Measurements from ENCODE around the gene MDN1.
"Not testable (repeated sequence)": the region's sequence is repeated elsewhere in the genome, so short reads cannot be mapped to it uniquely, and the experiment has no call there.

The MDN1 gene

GRCh38 chr6:89769572-89769971 is 50.0 kb downstream of the MDN1 start:
- DNase-seq (ENCODE audit: low spot score), result no peak

GRCh38 chr6:89768324-89768723 is 51.3 kb downstream of the MDN1 start:
- no peak for DNase-seq (ENCODE audit: low spot score)

- no peak for DNase-seq (ENCODE audit: low spot score)
These were observed 56.0 kb downstream of the MDN1 start for GRCh38 chr6:89763550-89763949.

GRCh38 chr6:89758830-89759229 is 60.8 kb downstream of the MDN1 start:
- DNase-seq (ENCODE audit: low spot score), result no peak

- no peak for DNase-seq (ENCODE audit: low spot score)
These were observed 69.3 kb downstream of the MDN1 start for GRCh38 chr6:89750338-89750737.

GRCh38 chr6:89749918-89750317 is 69.7 kb downstream of the MDN1 start:
- DNase-seq (ENCODE audit: low spot score), result no peak

GRCh38 chr6:89745716-89746115 is 73.9 kb downstream of the MDN1 start:
- no peak for DNase-seq (ENCODE audit: low spot score)

- DNase-seq (ENCODE audit: low spot score), result no peak
These were observed 74.5 kb downstream of the MDN1 start for GRCh38 chr6:89745096-89745495.

GRCh38 chr6:89736893-89737292 is 82.7 kb downstream of the MDN1 start:
- DNase-seq (ENCODE audit: low spot score), result no peak

- DNase-seq (ENCODE audit: low spot score), result no peak
These were observed 85.1 kb downstream of the MDN1 start for GRCh38 chr6:89734526-89734925.

GRCh38 chr6:89731924-89732567 is 87.5 kb downstream of the MDN1 start:
- DNase-seq (ENCODE audit: low spot score), result no peak

- not testable (repeated sequence) for DNase-seq (ENCODE audit: low spot score)
These were observed 88.3 kb downstream of the MDN1 start for GRCh38 chr6:89731262-89731661.

- no peak for DNase-seq (ENCODE audit: low spot score)
These were observed 89.8 kb downstream of the MDN1 start for GRCh38 chr6:89729818-89730217.

GRCh38 chr6:89727501-89727900 is 92.1 kb downstream of the MDN1 start:
- no peak for DNase-seq (ENCODE audit: low spot score)

- no peak for DNase-seq (ENCODE audit: low spot score)
These were observed 94.6 kb downstream of the MDN1 start for GRCh38 chr6:89724981-89725380.

- no peak for DNase-seq (ENCODE audit: low spot score)
These were observed 96.5 kb downstream of the MDN1 start for GRCh38 chr6:89723046-89723445.

GRCh38 chr6:89716532-89716931 is 103.1 kb downstream of the MDN1 start:
- no peak for DNase-seq (ENCODE audit: low spot score)

GRCh38 chr6:89711801-89712200 is 107.8 kb downstream of the MDN1 start:
- DNase-seq (ENCODE audit: low spot score), result no peak

GRCh38 chr6:89708316-89708715 is 111.3 kb downstream of the MDN1 start:
- no peak for DNase-seq (ENCODE audit: low spot score)

- no peak for DNase-seq (ENCODE audit: low spot score)
These were observed 111.8 kb downstream of the MDN1 start for GRCh38 chr6:89707766-89708165.

- no peak for DNase-seq (ENCODE audit: low spot score)
These were observed 113.5 kb downstream of the MDN1 start for GRCh38 chr6:89706121-89706520.

GRCh38 chr6:89703292-89703691 is 116.3 kb downstream of the MDN1 start:
- DNase-seq (ENCODE audit: low spot score), result no peak

GRCh38 chr6:89702349-89702748 is 117.2 kb downstream of the MDN1 start:
- DNase-seq (ENCODE audit: low spot score), result no peak

GRCh38 chr6:89695667-89696066 is 123.9 kb downstream of the MDN1 start:
- no peak for DNase-seq (ENCODE audit: low spot score)

GRCh38 chr6:89694428-89694827 is 125.2 kb downstream of the MDN1 start:
- no peak for DNase-seq (ENCODE audit: low spot score)

Data from ecto neural progenitor cell (in vitro differentiated cells).